ENCODE measurements around the gene PKDCC. TPM values are rescaled to one million over a fixed set of nuclear protein-coding genes. Genes with fewer than 3 reads are reported as not detected.
"Not testable (repeated sequence)": the region's sequence is repeated elsewhere in the genome, so short reads cannot be mapped to it uniquely, and the experiment has no call there.

The PKDCC gene
- total and polyA plus RNA-seq, 9 donors: 58.5 to 576 (median 257) TPM

DNA sequence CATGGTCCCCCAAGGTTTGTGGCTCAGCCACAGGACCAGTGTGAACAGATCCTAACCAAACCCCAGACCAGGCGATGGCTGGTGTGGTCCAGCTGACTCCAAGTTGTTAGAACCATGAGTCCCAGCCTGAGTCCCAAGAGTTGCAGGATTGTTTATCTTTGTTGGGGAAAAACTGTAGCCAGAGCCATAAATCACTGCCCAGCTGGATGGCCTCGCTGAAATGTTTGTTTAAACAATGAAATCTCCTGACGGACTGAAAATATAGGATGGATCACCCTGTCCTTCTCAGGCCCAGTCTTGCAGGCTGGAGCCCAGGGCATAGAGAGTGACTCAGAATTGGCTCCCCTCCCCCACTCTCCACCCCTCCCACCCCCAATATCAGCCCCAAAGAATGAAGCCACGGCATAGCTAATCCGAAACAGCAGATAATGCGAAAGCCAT lies 36.4 kb downstream of the PKDCC start:
- TF ChIP-seq EP300 (IDR thresholded peaks at IDR 0.05) (no peak), CTCF (IDR thresholded peaks at IDR 0.05) (no peak), POLR2A (IDR thresholded peaks at IDR 0.05) (no peak)
- intact Hi-C loops (cut with DNase I): loop anchor here in 1 of 4 donors (2.0 kb wide), 1 partner anchor 215 kb away; no protein-coding TSS in a partner anchor
- Histone ChIP-seq H3K27me3 (no peaks in the 10 kb centered on the region), H3K9me3 (no peaks in the 10 kb centered on the region), H3K27ac (no peak overlapping the region), H3K4me3 (no peak overlapping the region), H3K4me1 (ENCODE audit: insufficient read depth) (peaks cover 8% of the 10 kb centered on the region), H3K36me3 (no peaks in the 10 kb centered on the region)
- DNase-seq: peak in 2 of 5 donors; percentile 40 to 45
- WGBS, 3 donors: 30 to 37% (median 33%) methylated on average over 6 of the region's 6 CpGs

GRCh38 chr2:42085070-42085469 lies 37.2 kb downstream of the PKDCC start:
- intact Hi-C loops (cut with DNase I): loop anchor here in 3 of 4 donors (2.0 to 5.0 kb wide), 3 partner anchors 216 to 233 kb away; no protein-coding TSS in a partner anchor

GRCh38 chr2:42085706-42086487 lies 38.1 kb downstream of the PKDCC start:
- Histone ChIP-seq H3K9me3 (no peaks in the 10 kb centered on the region), H3K27ac (no peak overlapping the region), H3K4me3 (no peak overlapping the region), H3K4me1 (ENCODE audit: insufficient read depth) (peaks cover 8% of the 10 kb centered on the region), H3K27me3 (no peaks in the 10 kb centered on the region), H3K36me3 (no peaks in the 10 kb centered on the region)
- WGBS, 3 donors: 76 to 79% (median 76%) methylated on average over 8 of the region's 8 CpGs
- TF ChIP-seq EP300 (IDR thresholded peaks at IDR 0.05) (no peak), POLR2A (IDR thresholded peaks at IDR 0.05) (no peak), CTCF (IDR thresholded peaks at IDR 0.05) (no peak)
- intact Hi-C loops (cut with DNase I): loop anchor here (1.0 to 5.0 kb wide), 5 partner anchors 217 to 234 kb away; no protein-coding TSS in a partner anchor
- DNase-seq: no peak

More at GRCh38 chr2:42085070-42085469, 37.2 kb downstream of the PKDCC start:
- DNase-seq; H3K9me3 ChIP-seq; H3K36me3 ChIP-seq; H3K4me1 ChIP-seq (ENCODE audit: insufficient read depth); H3K27me3 ChIP-seq; H3K4me3 ChIP-seq; H3K27ac ChIP-seq: not testable (repeated sequence)
- 94 to 96% (median 96%) methylated on average over 4 of the region's 4 CpGs for WGBS, 3 donors

DNA sequence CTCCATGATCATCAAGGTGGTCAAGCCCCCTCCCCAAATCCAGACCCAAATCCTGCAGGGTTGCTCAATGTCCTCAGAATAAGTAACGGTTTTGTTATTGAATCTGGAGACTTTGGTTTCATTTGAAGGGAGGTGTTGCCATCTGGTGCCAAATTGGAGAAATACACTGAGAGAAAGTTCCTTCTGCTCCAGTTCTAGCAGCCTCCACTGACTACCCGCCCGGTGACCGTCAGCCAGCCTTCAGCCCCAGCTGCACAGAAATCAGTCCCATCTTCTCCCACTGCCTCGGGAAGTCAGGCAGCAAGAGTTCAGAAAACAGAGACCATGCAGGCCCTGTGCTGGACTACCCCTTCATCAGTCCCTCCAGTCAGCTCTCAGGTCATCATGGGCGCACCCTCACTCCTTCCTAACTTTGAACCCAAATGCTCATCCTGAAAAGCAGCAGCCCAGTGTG lies 38.7 kb downstream of the PKDCC start:
- intact Hi-C loops (cut with DNase I): loop anchor here (1.0 to 5.0 kb wide), 5 partner anchors 218 to 234 kb away; no protein-coding TSS in a partner anchor
- peak in 3 of 5 donors; percentile 41 to 68 (median 45) for DNase-seq
- H3K4me1 ChIP-seq (ENCODE audit: insufficient read depth): peaks cover 8% of the 10 kb centered on the region
- WGBS, 3 donors: 15 to 18% (median 16%) methylated on average over 6 of the region's 6 CpGs
- H3K27ac ChIP-seq: no peak overlapping the region
- no peaks in the 10 kb centered on the region for H3K27me3 ChIP-seq
- H3K36me3 ChIP-seq: no peaks in the 10 kb centered on the region
- H3K4me3 ChIP-seq: no peak overlapping the region
- H3K9me3 ChIP-seq: no peaks in the 10 kb centered on the region
- TF ChIP-seq POLR2A (IDR thresholded peaks at IDR 0.05) (no peak), CTCF (IDR thresholded peaks at IDR 0.05) (peak; percentile 60 to 87 (median 83))

Data from ovary (tissue), 9 donors.